ENCODE measurements around the gene AFG1L. TPM values are rescaled to one million over a fixed set of nuclear protein-coding genes. Genes with fewer than 3 reads are reported as not detected.

AFG1L gene
- total RNA-seq, 1 experiment from 2014 or later: 7.2 TPM

DNA sequence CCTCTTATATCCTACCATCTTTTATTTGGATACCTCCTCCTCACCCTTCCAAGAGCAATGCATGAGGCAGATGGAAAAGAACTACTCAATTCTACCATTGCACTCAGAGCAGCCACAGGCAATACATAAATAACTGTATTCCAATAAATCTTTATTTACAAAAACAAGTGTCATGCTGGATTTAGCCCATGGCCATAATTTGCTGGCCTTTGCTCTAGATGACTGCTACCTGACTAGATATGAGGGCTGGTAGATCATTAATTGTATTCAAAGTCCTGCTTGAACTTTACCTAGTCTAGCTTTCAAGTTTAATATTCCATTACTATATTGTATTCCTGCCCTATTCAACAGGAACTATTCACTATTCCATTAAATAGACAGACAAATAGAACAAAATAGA lies 37.1 kb downstream of the AFG1L start:
- no peaks in the 10 kb centered on the region for H3K9me3 Mint-ChIP-seq (ENCODE audit: unreplicated experiment)

DNA sequence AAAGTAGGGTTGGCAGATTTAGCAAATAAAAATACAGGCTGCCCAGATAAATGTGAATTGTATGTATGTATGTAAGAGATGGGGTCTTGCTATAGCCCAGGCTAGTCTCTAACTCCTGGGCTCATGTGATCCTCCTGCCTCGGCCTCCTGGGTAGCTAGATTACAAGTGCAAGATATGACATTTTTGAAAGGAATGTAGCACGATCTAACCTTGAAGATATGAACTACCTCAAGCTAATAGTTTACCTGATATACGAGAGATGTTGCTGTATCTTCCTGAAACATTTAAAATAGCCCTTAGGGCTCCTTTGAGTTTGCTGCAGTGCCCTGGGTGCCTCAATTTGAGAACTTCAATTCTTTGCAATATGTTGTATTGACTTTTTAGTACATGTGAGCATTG lies 42.1 kb downstream of the AFG1L start:
- Histone ChIP-seq H3K4me1 (no peaks in the 10 kb centered on the region), H3K4me3 (ENCODE audit: low read depth, low read length) (no peak overlapping the region), H3K36me3 (ENCODE audit: control insufficient read depth, insufficient read depth, low read length) (no peaks in the 10 kb centered on the region), H3K9me3 (no peaks in the 10 kb centered on the region), H3K27me3 (replicated peaks; ENCODE audit: control insufficient read depth, insufficient read depth, low read length) (no peaks in the 10 kb centered on the region)
- H3K36me3 Mint-ChIP-seq (ENCODE audit: insufficient read depth, unreplicated experiment): no peaks in the 10 kb centered on the region
- no peaks in the 10 kb centered on the region for H3K9me3 Mint-ChIP-seq (ENCODE audit: unreplicated experiment)
- no TSS peak for BruUV-seq (replicated peaks)
- no peaks in the 10 kb centered on the region for H3K27me3 Mint-ChIP-seq (ENCODE audit: insufficient read depth, unreplicated experiment)
- ChIA-PET CTCF (no interaction called here), POLR2A (no interaction called here)
- no peaks in the 10 kb centered on the region for H3K4me1 Mint-ChIP-seq (ENCODE audit: low read depth, unreplicated experiment)
- H3K4me3 Mint-ChIP-seq (ENCODE audit: unreplicated experiment): no peak overlapping the region
- intact Hi-C loops (cut with micrococcal nuclease; ENCODE audit: unreplicated experiment): no loop called here
- TF ChIP-seq, protein P1, sequence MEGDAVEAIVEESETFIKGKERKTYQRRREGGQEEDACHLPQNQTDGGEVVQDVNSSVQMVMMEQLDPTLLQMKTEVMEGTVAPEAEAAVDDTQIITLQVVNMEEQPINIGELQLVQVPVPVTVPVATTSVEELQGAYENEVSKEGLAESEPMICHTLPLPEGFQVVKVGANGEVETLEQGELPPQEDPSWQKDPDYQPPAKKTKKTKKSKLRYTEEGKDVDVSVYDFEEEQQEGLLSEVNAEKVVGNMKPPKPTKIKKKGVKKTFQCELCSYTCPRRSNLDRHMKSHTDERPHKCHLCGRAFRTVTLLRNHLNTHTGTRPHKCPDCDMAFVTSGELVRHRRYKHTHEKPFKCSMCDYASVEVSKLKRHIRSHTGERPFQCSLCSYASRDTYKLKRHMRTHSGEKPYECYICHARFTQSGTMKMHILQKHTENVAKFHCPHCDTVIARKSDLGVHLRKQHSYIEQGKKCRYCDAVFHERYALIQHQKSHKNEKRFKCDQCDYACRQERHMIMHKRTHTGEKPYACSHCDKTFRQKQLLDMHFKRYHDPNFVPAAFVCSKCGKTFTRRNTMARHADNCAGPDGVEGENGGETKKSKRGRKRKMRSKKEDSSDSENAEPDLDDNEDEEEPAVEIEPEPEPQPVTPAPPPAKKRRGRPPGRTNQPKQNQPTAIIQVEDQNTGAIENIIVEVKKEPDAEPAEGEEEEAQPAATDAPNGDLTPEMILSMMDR (IDR thresholded peaks at IDR 0.05; ENCODE audit: insufficient read depth in 1 of 2, low read depth in 1 of 2, low read length in 1 of 2, severe bottlenecking in 1 of 2, unreplicated experiment in 1 of 2): no peak
- no peak for DNase-seq
- H3K27ac Mint-ChIP-seq (ENCODE audit: unreplicated experiment): no peak overlapping the region

More for the DNA sequence above, 37.1 kb downstream of the AFG1L start:
- Histone ChIP-seq H3K4me1 (peaks cover 9% of the 10 kb centered on the region; the same call in 1 of the 2 replicates), H3K27me3 (replicated peaks; ENCODE audit: control insufficient read depth, insufficient read depth, low read length) (no peaks in the 10 kb centered on the region), H3K36me3 (ENCODE audit: control insufficient read depth, insufficient read depth, low read length) (no peaks in the 10 kb centered on the region), H3K9me3 (no peaks in the 10 kb centered on the region), H3K4me3 (ENCODE audit: low read depth, low read length) (no peak overlapping the region)
- Mint-ChIP-seq H3K4me1 (ENCODE audit: low read depth, unreplicated experiment) (no peaks in the 10 kb centered on the region), H3K27ac (ENCODE audit: unreplicated experiment) (no peak overlapping the region), H3K27me3 (ENCODE audit: insufficient read depth, unreplicated experiment) (no peaks in the 10 kb centered on the region), H3K36me3 (ENCODE audit: insufficient read depth, unreplicated experiment) (peaks cover 7% of the 10 kb centered on the region), H3K4me3 (ENCODE audit: unreplicated experiment) (no peak overlapping the region)
- POLR2A ChIA-PET: no interaction called here
- TF ChIP-seq, protein P1 (IDR thresholded peaks at IDR 0.05; ENCODE audit: insufficient read depth in 1 of 2, low read depth in 1 of 2, low read length in 1 of 2, severe bottlenecking in 1 of 2, unreplicated experiment in 1 of 2): no peak
- no peak for DNase-seq
- intact Hi-C loops (cut with micrococcal nuclease; ENCODE audit: unreplicated experiment): no loop called here
- no TSS peak for BruUV-seq (replicated peaks)
- CTCF ChIA-PET: no interaction called here

DNA sequence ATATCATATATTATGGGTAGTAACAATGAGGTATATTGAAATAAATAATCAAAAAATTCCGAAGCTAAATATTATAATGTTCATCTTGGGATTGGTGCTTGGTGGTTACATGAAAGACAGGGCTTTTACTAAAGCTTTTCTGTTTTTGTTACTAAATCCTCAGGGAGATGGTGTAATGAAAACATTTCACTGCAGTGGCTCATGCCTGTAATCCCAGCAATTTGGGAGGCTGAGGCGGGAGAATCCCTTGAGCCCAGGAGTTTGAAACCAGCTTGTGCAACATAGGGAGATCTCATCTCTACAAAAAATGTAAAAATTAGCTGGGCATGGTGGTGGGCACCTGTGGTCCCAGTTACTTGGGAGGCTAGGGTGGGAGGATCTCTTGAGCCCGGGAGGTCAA lies 42.9 kb downstream of the AFG1L start:
- intact Hi-C loops (cut with micrococcal nuclease; ENCODE audit: unreplicated experiment): no loop called here
- Mint-ChIP-seq H3K27ac (ENCODE audit: unreplicated experiment) (no peak overlapping the region), H3K9me3 (ENCODE audit: unreplicated experiment) (no peaks in the 10 kb centered on the region), H3K36me3 (ENCODE audit: insufficient read depth, unreplicated experiment) (no peaks in the 10 kb centered on the region), H3K27me3 (ENCODE audit: insufficient read depth, unreplicated experiment) (no peaks in the 10 kb centered on the region), H3K4me1 (ENCODE audit: low read depth, unreplicated experiment) (no peaks in the 10 kb centered on the region), H3K4me3 (ENCODE audit: unreplicated experiment) (no peak overlapping the region)
- CTCF ChIA-PET: no interaction called here
- TF ChIP-seq, protein P1 (IDR thresholded peaks at IDR 0.05; ENCODE audit: insufficient read depth in 1 of 2, low read depth in 1 of 2, low read length in 1 of 2, severe bottlenecking in 1 of 2, unreplicated experiment in 1 of 2): no peak
- no peak for DNase-seq
- H3K27me3 ChIP-seq (replicated peaks; ENCODE audit: control insufficient read depth, insufficient read depth, low read length): no peaks in the 10 kb centered on the region
- BruUV-seq (replicated peaks): no TSS peak
- H3K9me3 ChIP-seq: no peaks in the 10 kb centered on the region
- POLR2A ChIA-PET: no interaction called here
- no peak overlapping the region for H3K4me3 ChIP-seq (ENCODE audit: low read depth, low read length)
- no peaks in the 10 kb centered on the region for H3K4me1 ChIP-seq
- H3K36me3 ChIP-seq (ENCODE audit: control insufficient read depth, insufficient read depth, low read length): no peaks in the 10 kb centered on the region
